Sigmoid colon (tissue), 4 donors: ENCODE results near the gene RPL21.
"Not testable (repeated sequence)": the region's sequence is repeated elsewhere in the genome, so short reads cannot be mapped to it uniquely, and the experiment has no call there.

Experiments
- EP300 ChIP-seq, 4 donors: sonication (generic); formaldehyde crosslinking; IDR thresholded peaks; one replicate each; pipeline ENCODE4 v1.6.1; 2017; ENCODE audit warnings: antibody characterized with exemption in 4 of 4
- POLR2AphosphoS5 ChIP-seq, 4 donors: sonication (generic); formaldehyde crosslinking; IDR thresholded peaks; one replicate each; pipeline ENCODE4 v1.6.1; 2017; ENCODE audit warnings: antibody characterized with exemption in 4 of 4

DNA sequence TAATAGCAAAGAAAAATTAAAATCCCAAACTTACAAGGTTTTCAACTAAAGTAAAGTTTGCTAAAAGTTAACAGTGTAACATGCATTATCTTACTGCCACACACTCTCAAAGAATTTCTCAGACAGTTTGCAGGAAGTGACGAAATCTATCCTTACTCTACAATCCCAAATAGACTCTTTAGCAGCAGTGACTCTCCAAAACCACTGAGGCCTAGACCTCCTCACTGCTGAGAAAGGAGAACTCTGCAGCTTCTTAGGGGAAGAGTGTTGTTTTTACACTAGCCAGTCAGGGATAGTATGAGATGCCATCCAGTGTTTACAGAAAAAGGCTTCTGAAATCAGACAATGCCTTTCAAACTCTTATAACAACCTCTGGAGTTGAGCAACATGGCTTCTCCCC is 32.5 kb upstream of the RPL21 start:
- not testable (repeated sequence) for TF ChIP-seq POLR2AphosphoS5, EP300 (IDR thresholded peaks at IDR 0.05)
